ENCODE measurements around the gene KCNJ5. TPM values are rescaled to one million over a fixed set of nuclear protein-coding genes. Genes with fewer than 3 reads are reported as not detected.

Gene KCNJ5
- total RNA-seq, 2 experiments from 2014 or later, result not detected

GRCh38 chr11:128965485-128965884 lies 74.3 kb downstream of the KCNJ5 start:
- ChIA-PET POLR2A (no interaction called here), CTCF (interaction anchor here (1.6 to 12.1 kb wide), 2 partner anchors 9 to 79 kb away, joined by 5 to 283 read pairs; no protein-coding TSS in a partner anchor)
- Mint-ChIP-seq H3K27me3 (no peaks in the 10 kb centered on the region), H3K9me3 (no peaks in the 10 kb centered on the region), H3K36me3 (ENCODE audit: low read depth) (peaks cover under 1% of the 10 kb centered on the region), H3K4me1 (ENCODE audit: low read depth) (peaks cover 32% of the 10 kb centered on the region), H3K4me3 (no peak overlapping the region), H3K27ac (no peak overlapping the region)
- no peak for DNase-seq
- intact Hi-C loops (cut with micrococcal nuclease), result no loop called here
- ATAC-seq, result peak; percentile 84
- TF ChIP-seq CTCF (IDR thresholded peaks at IDR 0.05), result no peak

GRCh38 chr11:128967578-128967977 lies 76.4 kb downstream of the KCNJ5 start:
- no peak for ATAC-seq
- no peak overlapping the region for H3K4me3 Mint-ChIP-seq
- intact Hi-C loops (cut with micrococcal nuclease), result no loop called here
- H3K27me3 Mint-ChIP-seq, result no peaks in the 10 kb centered on the region
- H3K4me1 Mint-ChIP-seq (ENCODE audit: low read depth), result peaks cover 34% of the 10 kb centered on the region
- ChIA-PET CTCF (no interaction called here), POLR2A (no interaction called here)
- H3K9me3 Mint-ChIP-seq, result no peaks in the 10 kb centered on the region
- no peak for TF ChIP-seq CTCF (IDR thresholded peaks at IDR 0.05)
- peaks cover 2% of the 10 kb centered on the region for H3K36me3 Mint-ChIP-seq (ENCODE audit: low read depth)
- DNase-seq, result no peak
- H3K27ac Mint-ChIP-seq, result no peak overlapping the region

GRCh38 chr11:128968916-128969315 lies 77.8 kb downstream of the KCNJ5 start:
- H3K9me3 Mint-ChIP-seq, result no peaks in the 10 kb centered on the region
- peaks cover 22% of the 10 kb centered on the region for H3K4me1 Mint-ChIP-seq (ENCODE audit: low read depth)
- H3K27ac Mint-ChIP-seq, result no peak overlapping the region
- no peak for DNase-seq
- H3K36me3 Mint-ChIP-seq (ENCODE audit: low read depth), result peaks cover 4% of the 10 kb centered on the region
- ATAC-seq, result peak; percentile 35
- no peak overlapping the region for H3K4me3 Mint-ChIP-seq
- ChIA-PET POLR2A (no interaction called here), CTCF (no interaction called here)
- H3K27me3 Mint-ChIP-seq, result no peaks in the 10 kb centered on the region
- no peak for TF ChIP-seq CTCF (IDR thresholded peaks at IDR 0.05)
- intact Hi-C loops (cut with micrococcal nuclease), result no loop called here

Other genes with a start within 250 kb of the KCNJ5 start
- gene FLI1, start 197.3 kb upstream of the KCNJ5 start, total RNA-seq, result 10 to 100 TPM; 43.8 to 47.8 TPM
- not detected for gene KCNJ1, start 24.1 kb upstream of the KCNJ5 start, total RNA-seq
- gene TP53AIP1, start 51.5 kb downstream of the KCNJ5 start, total RNA-seq, result not detected

Data from activated CD8-positive, alpha-beta T cell treated with anti-CD3 and anti-CD28 coated beads for 36 hours (primary cell).